Measurements from ENCODE around the gene NKD2. TPM values are rescaled to one million over a fixed set of nuclear protein-coding genes. Genes with fewer than 3 reads are reported as not detected.
A peak's percentile ranks its signal among the peaks of the same experiment; 100 is the strongest.

Gene NKD2
- total RNA-seq (under 1 TPM; 0.17 to 0.30 TPM), total RNA-seq (0 to 3.3 (median 0.30) reads per million in 172 experiments)
- polyA plus RNA-seq (2013, experiment 1 of 2): not detected
- 0.07 TPM for polyA plus RNA-seq (2013, experiment 2 of 2)

GRCh38 chr5:1008451-1009358 lies at the start of gene NKD2:
TSS of gene NKD2 (plus strand) at chr5:1008802. CDS start at chr5:1009058, 256 bp downstream.
- Histone ChIP-seq H3K9me3 (ENCODE audit: control insufficient read depth in 1 of 2, insufficient read depth in 1 of 2, low read length in 2 of 2) (peaks cover 0 to 27% of the 10 kb centered on the region in 2 experiments), H3K27me3 (ENCODE audit: control insufficient read depth in 1 of 2, insufficient read depth in 2 of 2, low read length in 2 of 2) (peaks cover 45 to 67% of the 10 kb centered on the region in 2 experiments), H3K36me3 (ENCODE audit: insufficient read depth, low read length) (no peaks in the 10 kb centered on the region), H3K27ac (ENCODE audit: low read depth in 1 of 2, low read length in 2 of 2) (no peak within 1 kb of the TSS), H3K4me3 (ENCODE audit: low read length) (no peak within 1 kb of the TSS), H3K4me1 (ENCODE audit: insufficient read depth, low read length) (peaks cover 36% of the 10 kb centered on the region)
- H3K9me3 Mint-ChIP-seq: no peaks in the 10 kb centered on the region
- POLR2A ChIA-PET: interaction anchor here (0.7 kb wide), 1 partner anchor 62 kb away, joined by 3 read pairs; no protein-coding TSS in a partner anchor
- TF ChIP-seq CTCF (IDR thresholded peaks at IDR 0.05): peak; percentile 27
- peak within 1 kb of the TSS; percentile 82 for H3K4me3 Mint-ChIP-seq
- peaks cover 20% of the 10 kb centered on the region for H3K4me1 Mint-ChIP-seq (ENCODE audit: low read depth)
- no peaks in the 10 kb centered on the region for H3K36me3 Mint-ChIP-seq (ENCODE audit: low read depth)
- no peak within 1 kb of the TSS for H3K27ac Mint-ChIP-seq
- intact Hi-C loops (cut with DNase I, micrococcal nuclease): no loop called here
- peak in 8 of 14 experiments; percentile 16 to 69 (median 46) for DNase-seq
- peak; percentile 57 for ATAC-seq (ENCODE audit: poor library complexity)
- H3K27me3 Mint-ChIP-seq: peaks cover 49% of the 10 kb centered on the region
- CTCF ChIA-PET: no interaction called here

- Histone ChIP-seq H3K9me3 (ENCODE audit: control insufficient read depth in 1 of 2, insufficient read depth in 1 of 2, low read length in 2 of 2) (peaks cover 0 to 6% of the 10 kb centered on the region in 2 experiments), H3K27me3 (ENCODE audit: control insufficient read depth in 1 of 2, insufficient read depth in 2 of 2, low read length in 2 of 2) (peaks cover 14 to 17% of the 10 kb centered on the region in 2 experiments), H3K4me3 (ENCODE audit: low read length) (no peak overlapping the region), H3K4me1 (ENCODE audit: insufficient read depth, low read length) (peaks cover 40% of the 10 kb centered on the region), H3K27ac (ENCODE audit: low read depth in 1 of 2, low read length in 2 of 2) (no peak overlapping the region), H3K36me3 (ENCODE audit: insufficient read depth, low read length) (no peaks in the 10 kb centered on the region)
- Mint-ChIP-seq H3K4me1 (ENCODE audit: low read depth) (peaks cover 22% of the 10 kb centered on the region), H3K36me3 (ENCODE audit: low read depth) (no peaks in the 10 kb centered on the region), H3K9me3 (no peaks in the 10 kb centered on the region), H3K4me3 (no peak overlapping the region), H3K27me3 (peaks cover 20% of the 10 kb centered on the region), H3K27ac (no peak overlapping the region)
- ATAC-seq (ENCODE audit: poor library complexity) (no peak), DNase-seq (no peak)
- POLR2A ChIA-PET: no interaction called here
- intact Hi-C loops (cut with DNase I, micrococcal nuclease): no loop called here
- no peak for TF ChIP-seq CTCF (IDR thresholded peaks at IDR 0.05)
- CTCF ChIA-PET: no interaction called here
Observed at GRCh38 chr5:959581-960531, 48.7 kb upstream of the NKD2 start.

GRCh38 chr5:960551-960950 lies 48.1 kb upstream of the NKD2 start:
- Mint-ChIP-seq H3K4me3 (no peak overlapping the region), H3K27ac (no peak overlapping the region), H3K27me3 (peaks cover 21% of the 10 kb centered on the region), H3K4me1 (ENCODE audit: low read depth) (peaks cover 26% of the 10 kb centered on the region), H3K36me3 (ENCODE audit: low read depth) (no peaks in the 10 kb centered on the region), H3K9me3 (no peaks in the 10 kb centered on the region)
- H3K9me3 ChIP-seq (ENCODE audit: control insufficient read depth in 1 of 2, insufficient read depth in 1 of 2, low read length in 2 of 2): peaks cover 0 to 8% of the 10 kb centered on the region in 2 experiments
- TF ChIP-seq CTCF (IDR thresholded peaks at IDR 0.05): no peak
- no peak overlapping the region for H3K27ac ChIP-seq (ENCODE audit: low read depth in 1 of 2, low read length in 2 of 2)
- no peak for DNase-seq
- no peak for ATAC-seq (ENCODE audit: poor library complexity)
- H3K4me1 ChIP-seq (ENCODE audit: insufficient read depth, low read length): peaks cover 42% of the 10 kb centered on the region
- ChIA-PET CTCF (no interaction called here), POLR2A (no interaction called here)
- no peak overlapping the region for H3K4me3 ChIP-seq (ENCODE audit: low read length)
- H3K27me3 ChIP-seq (ENCODE audit: control insufficient read depth in 1 of 2, insufficient read depth in 2 of 2, low read length in 2 of 2): peaks cover 15 to 17% of the 10 kb centered on the region in 2 experiments
- intact Hi-C loops (cut with DNase I, micrococcal nuclease): no loop called here
- no peaks in the 10 kb centered on the region for H3K36me3 ChIP-seq (ENCODE audit: insufficient read depth, low read length)

Data from CD4-positive, alpha-beta T cell (primary cell).